ENCODE measurements around the gene RPL37. TPM values are rescaled to one million over a fixed set of nuclear protein-coding genes. Genes with fewer than 3 reads are reported as not detected.
A peak's percentile ranks its signal among the peaks of the same experiment; 100 is the strongest.

The RPL37 gene
- total RNA-seq, 1 donor from 2014 or later = 1,090 TPM

GRCh38 chr5:40832345-40832744 lies 2.7 kb downstream of the RPL37 start:
- peaks cover 64% of the 10 kb centered on the region for H3K36me3 ChIP-seq (ENCODE audit: insufficient read depth, low read length)
- peaks cover 75% of the 10 kb centered on the region for H4K20me1 ChIP-seq (ENCODE audit: insufficient read depth, low read length)

GRCh38 chr5:40831346-40832210 lies 3.4 kb downstream of the RPL37 start:
- Histone ChIP-seq H3K27me3 (ENCODE audit: insufficient read depth, low read length) (no peaks in the 10 kb centered on the region), H3K9me3 (ENCODE audit: insufficient read depth, low read depth, low read length) (no peaks in the 10 kb centered on the region), H3K4me1 (ENCODE audit: insufficient read depth, low read length) (peaks cover 29% of the 10 kb centered on the region), H4K20me1 (ENCODE audit: insufficient read depth, low read length) (peaks cover 83% of the 10 kb centered on the region), H3K36me3 (ENCODE audit: insufficient read depth, low read length) (peaks cover 71% of the 10 kb centered on the region), H3K4me2 (ENCODE audit: low read length) (peak overlapping the region; percentile 90), H3K9ac (ENCODE audit: low read length) (peak overlapping the region; percentile 99), H2AFZ (ENCODE audit: low read depth, low read length) (no peak overlapping the region), H3K79me2 (ENCODE audit: insufficient read depth, low read length) (peaks cover 60% of the 10 kb centered on the region), H3K4me3 (ENCODE audit: insufficient read depth, low read depth, low read length) (peak overlapping the region; percentile 6), H3K27ac (ENCODE audit: low read depth, low read length) (peak overlapping the region; percentile 11)
- Mint-ChIP-seq H3K36me3 (ENCODE audit: low read depth, unreplicated experiment) (peaks cover 49% of the 10 kb centered on the region), H3K27me3 (ENCODE audit: low read depth, unreplicated experiment) (no peaks in the 10 kb centered on the region), H3K9me3 (ENCODE audit: unreplicated experiment) (no peaks in the 10 kb centered on the region), H3K27ac (ENCODE audit: unreplicated experiment) (peak overlapping the region; percentile 71), H3K4me3 (ENCODE audit: unreplicated experiment) (peak overlapping the region; percentile 99), H3K4me1 (ENCODE audit: low read depth, unreplicated experiment) (peaks cover 40% of the 10 kb centered on the region)
- TF ChIP-seq CTCF (IDR thresholded peaks at IDR 0.05; ENCODE audit: insufficient read depth, low read depth, low read length) (no peak), EZH2 (IDR thresholded peaks at IDR 0.05; ENCODE audit: insufficient read depth, low read length) (no peak)
- no peak for DNase-seq (ENCODE audit: low read depth)
- FAIRE-seq = no peak

More at GRCh38 chr5:40832345-40832744, 2.7 kb downstream of the RPL37 start:
- DNase-seq (ENCODE audit: low read depth) (no peak), FAIRE-seq (no peak)
- Mint-ChIP-seq H3K9me3 (ENCODE audit: unreplicated experiment) (no peaks in the 10 kb centered on the region), H3K4me3 (ENCODE audit: unreplicated experiment) (peak overlapping the region; percentile 99), H3K36me3 (ENCODE audit: low read depth, unreplicated experiment) (peaks cover 47% of the 10 kb centered on the region), H3K27me3 (ENCODE audit: low read depth, unreplicated experiment) (no peaks in the 10 kb centered on the region), H3K4me1 (ENCODE audit: low read depth, unreplicated experiment) (peaks cover 35% of the 10 kb centered on the region), H3K27ac (ENCODE audit: unreplicated experiment) (peak overlapping the region; percentile 71)
- H3K4me2 ChIP-seq (ENCODE audit: low read length) = peak overlapping the region; percentile 90
- peak overlapping the region; percentile 11 for H3K27ac ChIP-seq (ENCODE audit: low read depth, low read length)
- no peaks in the 10 kb centered on the region for H3K27me3 ChIP-seq (ENCODE audit: insufficient read depth, low read length)
- no peaks in the 10 kb centered on the region for H3K9me3 ChIP-seq (ENCODE audit: insufficient read depth, low read depth, low read length)
- H3K4me1 ChIP-seq (ENCODE audit: insufficient read depth, low read length) = peaks cover 29% of the 10 kb centered on the region
- H3K4me3 ChIP-seq (ENCODE audit: insufficient read depth, low read depth, low read length) = peak overlapping the region; percentile 99
- H3K9ac ChIP-seq (ENCODE audit: low read length) = peak overlapping the region; percentile 99
- peaks cover 60% of the 10 kb centered on the region for H3K79me2 ChIP-seq (ENCODE audit: insufficient read depth, low read length)
- H2AFZ ChIP-seq (ENCODE audit: low read depth, low read length) = no peak overlapping the region
- TF ChIP-seq EZH2 (IDR thresholded peaks at IDR 0.05; ENCODE audit: insufficient read depth, low read length) (no peak), CTCF (IDR thresholded peaks at IDR 0.05; ENCODE audit: insufficient read depth, low read depth, low read length) (no peak)
